Activated CD8-positive, alpha-beta T cell treated with anti-CD3 and anti-CD28 coated beads for 36 hours (primary cell): ENCODE data around the gene IL22RA1. TPM values are rescaled to one million over a fixed set of nuclear protein-coding genes. Genes with fewer than 3 reads are reported as not detected.

ENCODE experiments used
- ATAC-seq: fragments of 200-7000 bp; cut with Tn5 transposase; one replicate; pipeline ENCODE4 v1.10.0; 2021; ENCODE audit warnings: mild to moderate bottlenecking, moderate library complexity
- CTCF ChIA-PET: fragments of 350-600 bp; sonication (Branson Sonifier 250); formaldehyde crosslinking; loops from one replicate; lab custom pipeline; 2021; ENCODE audit warnings: antibody characterized with exemption; lab: Charles Lee
- POLR2A ChIA-PET: fragments of 350-600 bp; sonication (Branson Sonifier 250); formaldehyde crosslinking; loops from one replicate; lab custom pipeline; 2021; ENCODE audit warnings: antibody characterized with exemption; lab: Charles Lee
- DNase-seq: peaks from one replicate; pipeline ENCODE4 v3.0.0-alpha.2; 2020
- H3K27ac Mint-ChIP-seq: one replicate; pipeline ENCODE4 v1.8.0; 2021; ENCODE audit warnings: mild to moderate bottlenecking, mixed read lengths
- H3K27me3 Mint-ChIP-seq: one replicate; pipeline ENCODE4 v1.8.0; 2021; ENCODE audit warnings: mixed read lengths
- H3K36me3 Mint-ChIP-seq: one replicate; pipeline ENCODE4 v1.8.0; 2021; ENCODE audit warnings: low read depth, mixed read lengths
- H3K4me1 Mint-ChIP-seq: one replicate; pipeline ENCODE4 v1.8.0; 2021; ENCODE audit warnings: low read depth, mixed read lengths
- H3K4me3 Mint-ChIP-seq: one replicate; pipeline ENCODE4 v1.8.0; 2021; ENCODE audit warnings: mild to moderate bottlenecking, moderate library complexity, mixed read lengths
- H3K9me3 Mint-ChIP-seq: one replicate; pipeline ENCODE4 v1.8.0; 2021; ENCODE audit warnings: mixed read lengths
- intact Hi-C: fragments of 100-400 bp; cut with micrococcal nuclease; formaldehyde crosslinking; loops from one replicate; pipeline ENCODE4 v1.10.0; 2022
- total RNA-seq, 2 experiments: library from RNA; stranded (reverse); gene quantifications; one replicate each; pipeline ENCODE4 v1.2.3, GENCODE V29; 2021
- TF ChIP-seq, protein P1 (sequence below): fragments of 200-600 bp; IDR thresholded peaks from one replicate; pipeline ENCODE4 v1.8.0; 2022; ENCODE audit warnings: antibody characterized with exemption, mild to moderate bottlenecking

IL22RA1 gene
- total RNA-seq, 2 experiments from 2014 or later: not detected

DNA sequence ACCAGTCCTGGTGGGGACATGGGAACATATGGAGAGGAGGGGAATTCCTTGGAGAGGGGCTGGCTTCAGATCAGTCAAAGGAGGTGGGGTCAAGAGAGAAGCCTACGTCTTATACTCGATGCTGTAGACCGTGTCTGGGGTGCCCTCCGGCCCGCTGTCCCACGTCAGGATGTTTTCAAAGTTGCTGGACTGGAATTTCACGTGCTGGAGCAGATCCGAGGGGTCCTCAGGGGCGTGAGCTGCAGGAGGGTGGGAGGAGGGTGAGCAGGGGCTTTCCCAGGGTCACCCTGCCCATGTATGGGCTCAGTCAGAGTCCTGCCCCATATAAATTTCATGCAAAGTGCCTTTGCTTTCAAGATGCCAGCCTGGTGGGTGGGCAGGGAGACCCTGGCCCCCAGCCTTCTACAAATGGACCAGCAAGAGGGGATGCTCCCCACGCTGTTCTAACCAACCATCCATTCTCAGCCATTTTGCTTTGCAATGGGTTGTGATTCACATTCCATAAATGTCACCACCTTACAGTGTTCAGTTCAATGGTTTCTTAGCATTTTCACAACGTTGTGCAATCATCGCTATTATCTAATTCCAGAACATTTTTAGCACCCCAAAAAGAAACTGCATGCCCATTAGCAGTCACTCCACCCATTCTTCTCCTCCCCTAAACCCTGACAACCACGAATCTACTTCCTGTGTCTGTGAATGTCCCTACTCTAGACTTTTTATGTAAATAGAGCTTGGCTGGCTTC, 4.3 kb downstream of the IL22RA1 start:
- Mint-ChIP-seq H3K27me3 (peaks cover 4% of the 10 kb centered on the region), H3K27ac (no peak overlapping the region), H3K36me3 (no peaks in the 10 kb centered on the region), H3K4me3 (no peak overlapping the region), H3K9me3 (peaks cover 2% of the 10 kb centered on the region), H3K4me1 (peaks cover 3% of the 10 kb centered on the region)
- POLR2A ChIA-PET: no interaction called here
- intact Hi-C loops: no loop called here
- DNase-seq (no peak), ATAC-seq (no peak)
- CTCF ChIA-PET: interaction anchor here (5.7 kb wide), 1 partner anchor 12 kb away, joined by 27 read pairs; no protein-coding TSS in a partner anchor
- TF ChIP-seq, protein P1, sequence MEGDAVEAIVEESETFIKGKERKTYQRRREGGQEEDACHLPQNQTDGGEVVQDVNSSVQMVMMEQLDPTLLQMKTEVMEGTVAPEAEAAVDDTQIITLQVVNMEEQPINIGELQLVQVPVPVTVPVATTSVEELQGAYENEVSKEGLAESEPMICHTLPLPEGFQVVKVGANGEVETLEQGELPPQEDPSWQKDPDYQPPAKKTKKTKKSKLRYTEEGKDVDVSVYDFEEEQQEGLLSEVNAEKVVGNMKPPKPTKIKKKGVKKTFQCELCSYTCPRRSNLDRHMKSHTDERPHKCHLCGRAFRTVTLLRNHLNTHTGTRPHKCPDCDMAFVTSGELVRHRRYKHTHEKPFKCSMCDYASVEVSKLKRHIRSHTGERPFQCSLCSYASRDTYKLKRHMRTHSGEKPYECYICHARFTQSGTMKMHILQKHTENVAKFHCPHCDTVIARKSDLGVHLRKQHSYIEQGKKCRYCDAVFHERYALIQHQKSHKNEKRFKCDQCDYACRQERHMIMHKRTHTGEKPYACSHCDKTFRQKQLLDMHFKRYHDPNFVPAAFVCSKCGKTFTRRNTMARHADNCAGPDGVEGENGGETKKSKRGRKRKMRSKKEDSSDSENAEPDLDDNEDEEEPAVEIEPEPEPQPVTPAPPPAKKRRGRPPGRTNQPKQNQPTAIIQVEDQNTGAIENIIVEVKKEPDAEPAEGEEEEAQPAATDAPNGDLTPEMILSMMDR: no peak

DNA sequence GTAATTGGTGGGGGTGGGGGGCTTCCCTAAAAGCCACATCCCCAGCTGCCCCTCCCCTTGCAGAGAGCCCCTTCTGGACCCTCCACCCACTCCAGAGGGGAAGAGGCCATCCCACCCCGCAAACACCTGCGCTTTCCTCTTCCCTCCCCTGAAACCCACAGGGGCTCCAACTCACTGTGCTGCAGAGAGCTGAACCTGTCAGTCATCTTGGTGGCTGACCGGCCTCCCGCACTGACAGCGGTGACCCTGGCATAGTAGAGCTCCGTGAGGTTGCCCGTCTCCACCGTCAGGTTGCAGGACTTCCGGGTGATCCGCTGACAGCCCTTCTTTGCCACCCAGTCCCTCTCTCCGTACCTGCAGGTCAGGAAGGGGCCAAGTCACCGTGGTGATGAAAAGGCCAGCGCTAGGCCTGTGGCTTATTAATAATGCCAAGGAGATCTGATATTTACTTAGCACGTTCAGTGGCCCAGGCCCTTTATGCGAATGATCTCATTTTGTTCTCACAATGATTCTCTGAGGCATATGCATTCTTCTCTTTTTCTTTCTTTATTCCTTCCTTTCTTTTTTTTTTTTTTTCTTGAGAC, 5.9 kb downstream of the IL22RA1 start:
- Mint-ChIP-seq H3K9me3 (peaks cover 2% of the 10 kb centered on the region), H3K36me3 (no peaks in the 10 kb centered on the region), H3K4me1 (peaks cover 3% of the 10 kb centered on the region), H3K27me3 (peaks cover 6% of the 10 kb centered on the region), H3K27ac (no peak overlapping the region), H3K4me3 (no peak overlapping the region)
- no peak for DNase-seq
- intact Hi-C loops: no loop called here
- ChIA-PET CTCF (interaction anchor here (1.7 kb wide), 1 partner anchor 14 kb away, joined by 8 read pairs; no protein-coding TSS in a partner anchor), POLR2A (no interaction called here)
- ATAC-seq: no peak
- TF ChIP-seq, protein P1: no peak

DNA sequence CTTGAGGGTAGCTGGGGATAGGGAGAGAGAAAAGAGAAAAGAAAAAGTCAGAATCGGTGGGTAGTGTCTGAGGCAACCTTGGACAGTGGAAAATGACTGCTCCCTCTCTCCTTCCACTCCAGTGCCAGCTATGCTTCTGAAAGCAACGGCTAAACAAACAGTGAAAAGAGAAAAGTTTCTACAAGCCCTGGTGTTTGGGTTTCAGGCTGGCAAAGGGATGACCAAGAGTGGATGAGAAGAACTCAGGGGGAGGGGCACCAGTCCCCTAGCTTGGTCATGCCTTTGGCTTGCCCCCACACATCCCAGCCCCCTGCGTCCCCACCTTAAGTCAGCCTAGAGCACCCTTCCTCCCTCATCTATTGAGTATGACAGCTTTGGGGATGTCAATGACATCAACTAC, 8.6 kb downstream of the IL22RA1 start:
- intact Hi-C loops: no loop called here
- TF ChIP-seq, protein P1: no peak
- DNase-seq: no peak
- no peak overlapping the region for H3K27ac Mint-ChIP-seq
- POLR2A ChIA-PET: no interaction called here
- H3K4me3 Mint-ChIP-seq: no peak overlapping the region
- peaks cover 3% of the 10 kb centered on the region for H3K4me1 Mint-ChIP-seq
- no peak for ATAC-seq
- CTCF ChIA-PET: interaction anchor here (1.0 kb wide), 2 partner anchors 8 to 16 kb away, joined by 3 to 4 read pairs; partner anchors contain the start of gene IL22RA1
- peaks cover 2% of the 10 kb centered on the region for H3K27me3 Mint-ChIP-seq
- peaks cover 2% of the 10 kb centered on the region for H3K9me3 Mint-ChIP-seq
- H3K36me3 Mint-ChIP-seq: no peaks in the 10 kb centered on the region

DNA sequence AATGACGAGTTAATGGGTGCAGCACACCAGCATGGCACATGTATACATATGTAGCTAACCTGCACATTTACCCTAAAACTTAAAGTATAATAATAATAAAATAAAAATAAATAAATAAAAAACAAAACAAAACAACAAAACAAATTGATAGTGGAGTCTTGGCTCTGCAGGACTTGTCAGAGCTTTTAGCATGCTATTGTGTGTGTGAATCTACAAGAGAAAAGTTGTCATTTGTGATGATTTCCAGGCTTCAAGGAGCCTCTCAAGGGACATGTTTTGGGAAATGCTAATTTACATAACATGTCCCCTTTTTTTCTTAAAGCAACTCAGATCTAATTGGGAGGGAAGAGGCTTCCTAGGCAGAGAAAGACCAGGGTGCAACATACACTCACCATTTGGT, 9.1 kb downstream of the IL22RA1 start:
- intact Hi-C loops: no loop called here
- Mint-ChIP-seq H3K27me3 (peaks cover 2% of the 10 kb centered on the region), H3K9me3 (peaks cover 2% of the 10 kb centered on the region), H3K36me3 (no peaks in the 10 kb centered on the region), H3K4me1 (peaks cover under 1% of the 10 kb centered on the region), H3K27ac (no peak overlapping the region), H3K4me3 (no peak overlapping the region)
- TF ChIP-seq, protein P1: no peak
- DNase-seq (no peak), ATAC-seq (no peak)
- ChIA-PET POLR2A (no interaction called here), CTCF (interaction anchor here (1.0 kb wide), 3 partner anchors 9 to 17 kb away, joined by 3 to 4 read pairs (median 3); partner anchors contain the start of gene IL22RA1)

DNA sequence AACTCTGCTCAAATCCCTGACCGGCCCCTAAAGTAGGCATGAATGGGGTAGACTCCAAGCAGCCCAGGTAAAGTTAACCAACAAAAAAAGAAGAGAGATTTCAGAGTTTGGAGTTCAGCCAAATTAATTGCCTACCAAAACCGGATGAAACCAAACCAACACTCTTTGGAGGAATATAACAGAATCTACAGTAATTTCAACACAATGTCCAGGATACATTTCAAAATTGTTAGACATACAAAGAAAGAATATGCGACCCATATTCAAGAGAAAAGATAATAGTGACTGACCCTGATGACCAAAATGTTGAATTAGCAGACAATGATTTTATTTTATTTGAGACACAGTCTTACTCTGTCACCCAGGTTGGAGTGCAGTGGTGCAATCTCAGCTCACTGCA, 12.6 kb downstream of the IL22RA1 start:
- H3K9me3 Mint-ChIP-seq: peaks cover under 1% of the 10 kb centered on the region

More for the DNA sequence above, 12.6 kb downstream of the IL22RA1 start:
- H3K27me3 Mint-ChIP-seq: peaks cover 2% of the 10 kb centered on the region
- H3K27ac Mint-ChIP-seq: no peak overlapping the region
- H3K36me3 Mint-ChIP-seq: no peaks in the 10 kb centered on the region
- DNase-seq: no peak
- H3K4me3 Mint-ChIP-seq: no peak overlapping the region
- CTCF ChIA-PET: no interaction called here
- intact Hi-C loops: no loop called here
- TF ChIP-seq, protein P1: no peak
- ATAC-seq: no peak
- H3K4me1 Mint-ChIP-seq: no peaks in the 10 kb centered on the region
- POLR2A ChIA-PET: no interaction called here
